GM12878 (cell line): ENCODE measurements around the gene ZIK1. TPM values are rescaled to one million over a fixed set of nuclear protein-coding genes. Genes with fewer than 3 reads are reported as not detected.

Experiments used
- BCLAF1 ChIP-seq: fragments of 450-650 bp; IDR thresholded peaks from 2 replicates; pipeline ENCODE4 v1.6.1; 2017; ENCODE audit warnings: antibody characterized with exemption, mild to moderate bottlenecking, moderate library complexity
- E2F4 ChIP-seq: IDR thresholded peaks from 2 replicates; pipeline ENCODE4 v1.6.1; 2012; ENCODE audit warnings: low read depth, low read length, improper control_type of control experiment
- FOS ChIP-seq: IDR thresholded peaks from 3 replicates; pipeline ENCODE4 v1.6.1; 2011; ENCODE audit warnings: borderline replicate concordance; ENCODE audit not compliant: insufficient read length; ENCODE audit errors: extremely low read depth
- HDGF ChIP-seq: fragments of 450-650 bp; IDR thresholded peaks from 2 replicates; pipeline ENCODE4 v1.6.1; 2016; ENCODE audit warnings: antibody characterized with exemption
- JUNB ChIP-seq: IDR thresholded peaks from 2 replicates; pipeline ENCODE4 v1.6.1; 2016; ENCODE audit warnings: antibody characterized with exemption, mild to moderate bottlenecking
- KDM1A ChIP-seq: fragments of 200-600 bp; sonication (generic); IDR thresholded peaks from 2 replicates; pipeline ENCODE4 v1.6.1; 2016; ENCODE audit warnings: borderline replicate concordance
- MYC ChIP-seq: IDR thresholded peaks from 2 replicates; pipeline ENCODE4 v1.6.1; 2011; ENCODE audit warnings: mild to moderate bottlenecking, low read length, moderate library complexity, inconsistent platforms; ENCODE audit not compliant: insufficient read depth, insufficient replicate concordance, insufficient read length, severe bottlenecking
- NBN ChIP-seq: fragments of 450-650 bp; IDR thresholded peaks from 2 replicates; pipeline ENCODE4 v1.6.1; 2016
- POLR2A ChIP-seq: IDR thresholded peaks from 2 replicates; pipeline ENCODE4 v1.6.1; 2011; ENCODE audit warnings: low read depth, mild to moderate bottlenecking, low read length
- RBBP5 ChIP-seq: fragments of 200-600 bp; sonication (generic); conservative IDR thresholded peaks from 2 replicates; pipeline ENCODE4 v1.6.1; 2016
- RELA ChIP-seq: fragments of 450-650 bp; IDR thresholded peaks from 2 replicates; pipeline ENCODE4 v1.8.0; 2014; ENCODE audit warnings: borderline replicate concordance; ENCODE audit not compliant: partially characterized antibody
- SIN3A ChIP-seq: IDR thresholded peaks from 2 replicates; pipeline ENCODE4 v1.6.1; 2012; ENCODE audit warnings: low read depth, low read length, improper control_type of control experiment
- SP1 ChIP-seq: IDR thresholded peaks from one replicate; pipeline ENCODE4 v1.6.1; 2011; ENCODE audit warnings: low read depth, low read length
- SREBF2 ChIP-seq: IDR thresholded peaks from 2 replicates; pipeline ENCODE4 v1.6.1; 2012; ENCODE audit warnings: mild to moderate bottlenecking, low read length
- SUZ12 ChIP-seq: fragments of 200-600 bp; sonication (generic); IDR thresholded peaks from one replicate; pipeline ENCODE4 v1.6.1; 2018; ENCODE audit warnings: antibody characterized with exemption, mild to moderate bottlenecking; ENCODE audit not compliant: unreplicated experiment
- YY1 ChIP-seq: IDR thresholded peaks from 2 replicates; pipeline ENCODE4 v1.6.1; 2011; ENCODE audit warnings: low read depth, mild to moderate bottlenecking, low read length
- ZBTB33 ChIP-seq: fragments of 450-650 bp; IDR thresholded peaks from 2 replicates; pipeline ENCODE4 v1.6.1; 2017; ENCODE audit warnings: mild to moderate bottlenecking
- polyA plus RNA-seq, 11 experiments: library from polyadenylated mRNA; depleted of rRNA in 4 of 11; unstranded in 6 of 11; stranded (reverse) in 5 of 11; fragments of >200 nt; fragmentation: Nextera tagmentation in 4 of 11; fragmentation: Illumina TruSeq in 1 of 11; extraction: Ambion mirVana in 4 of 11; extraction: Trizol in 1 of 11; gene quantifications; 1 replicate in 1 of 11; 2 replicates in 10 of 11; pipeline versions ENCODE4 v1.2.1 to v1.2.3, GENCODE V29; 2011 to 2016; ENCODE audit warnings: inconsistent platforms in 2 of 11, missing spikeins in 2 of 11, low read depth in 1 of 11
- total RNA-seq, 4 experiments: library from RNA; depleted of rRNA in 3 of 4; stranded (reverse); fragments of >200 nt in 3 of 4; fragmentation: Illumina TruSeq in 1 of 4; extraction: Trizol in 1 of 4; gene quantifications; 2 replicates each; pipeline versions ENCODE4 v1.2.1 to v1.2.3, GENCODE V29; 2013 to 2021
- TF ChIP-seq, protein P1 (sequence below): IDR thresholded peaks from 2 replicates; pipeline ENCODE4 v1.6.1; 2012; ENCODE audit warnings: low read depth, low read length, improper control_type of control experiment

Gene ZIK1
- total and polyA plus RNA-seq, 10 of the 15 experiments (the other 5 are each of a cell fraction or from before 2014, with no cell fraction given): 0.45 to 4.7 (median 2.7) TPM

DNA sequence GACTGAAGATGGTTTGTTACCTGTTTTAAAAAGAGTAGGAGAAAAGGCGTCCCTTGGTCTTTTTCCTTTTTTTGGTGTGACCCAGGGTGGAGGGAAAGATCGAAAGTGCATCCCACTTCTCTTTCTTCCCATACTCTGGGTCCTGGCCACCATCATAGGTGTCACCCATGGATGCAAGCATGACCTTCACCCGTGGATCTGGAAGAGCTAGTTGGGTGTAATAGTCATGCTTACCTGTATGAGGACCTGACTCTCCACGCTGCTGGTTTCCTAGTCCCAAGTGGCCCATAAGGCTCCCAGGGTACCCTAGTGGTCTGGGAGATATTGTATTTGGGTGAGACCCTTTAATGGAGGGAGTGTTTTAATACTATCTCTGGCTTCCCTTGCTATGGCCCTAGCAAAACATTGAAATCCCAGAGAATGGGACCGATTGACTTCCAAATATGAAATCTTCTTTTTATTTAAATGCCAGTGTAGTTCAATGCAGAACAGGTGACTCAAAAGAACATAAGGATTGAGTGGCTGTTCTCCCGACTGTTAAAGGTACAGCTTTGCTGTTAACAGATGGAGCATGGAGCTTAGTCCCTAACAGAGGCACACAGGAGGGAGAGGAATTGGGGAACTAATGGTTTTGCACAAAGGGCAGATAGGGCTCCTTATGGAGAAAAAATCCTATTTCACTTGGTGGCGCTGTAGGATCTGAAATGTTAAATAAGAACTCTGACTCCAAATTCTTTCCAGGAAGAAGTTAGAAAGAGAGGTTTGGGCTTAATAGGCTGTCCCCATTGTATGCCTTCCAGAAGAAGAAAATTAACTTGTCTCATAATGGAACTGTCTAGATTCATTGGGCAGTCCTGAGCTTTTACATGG lies 17.3 kb upstream of the ZIK1 start (continued):
- TF ChIP-seq BCLAF1 (no peak), SIN3A (no peak), SREBF2 (no peak), E2F4 (no peak), MYC (no peak), SUZ12 (no peak), NBN (no peak), YY1 (peak; percentile 68; the same call in 1 of the 2 replicates), ZBTB33 (no peak), JUNB (no peak), SP1 (peak; percentile 38), RELA (no peak), POLR2A (no peak), RBBP5 (no peak), KDM1A (no peak), FOS (no peak), HDGF (no peak)
- TF ChIP-seq, protein P1, sequence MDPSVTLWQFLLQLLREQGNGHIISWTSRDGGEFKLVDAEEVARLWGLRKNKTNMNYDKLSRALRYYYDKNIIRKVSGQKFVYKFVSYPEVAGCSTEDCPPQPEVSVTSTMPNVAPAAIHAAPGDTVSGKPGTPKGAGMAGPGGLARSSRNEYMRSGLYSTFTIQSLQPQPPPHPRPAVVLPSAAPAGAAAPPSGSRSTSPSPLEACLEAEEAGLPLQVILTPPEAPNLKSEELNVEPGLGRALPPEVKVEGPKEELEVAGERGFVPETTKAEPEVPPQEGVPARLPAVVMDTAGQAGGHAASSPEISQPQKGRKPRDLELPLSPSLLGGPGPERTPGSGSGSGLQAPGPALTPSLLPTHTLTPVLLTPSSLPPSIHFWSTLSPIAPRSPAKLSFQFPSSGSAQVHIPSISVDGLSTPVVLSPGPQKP: no peak
